ENCODE measurements around the gene ECPAS.
"Not testable (repeated sequence)": the region's sequence is repeated elsewhere in the genome, so short reads cannot be mapped to it uniquely, and the experiment has no call there.

ECPAS gene, protein sequence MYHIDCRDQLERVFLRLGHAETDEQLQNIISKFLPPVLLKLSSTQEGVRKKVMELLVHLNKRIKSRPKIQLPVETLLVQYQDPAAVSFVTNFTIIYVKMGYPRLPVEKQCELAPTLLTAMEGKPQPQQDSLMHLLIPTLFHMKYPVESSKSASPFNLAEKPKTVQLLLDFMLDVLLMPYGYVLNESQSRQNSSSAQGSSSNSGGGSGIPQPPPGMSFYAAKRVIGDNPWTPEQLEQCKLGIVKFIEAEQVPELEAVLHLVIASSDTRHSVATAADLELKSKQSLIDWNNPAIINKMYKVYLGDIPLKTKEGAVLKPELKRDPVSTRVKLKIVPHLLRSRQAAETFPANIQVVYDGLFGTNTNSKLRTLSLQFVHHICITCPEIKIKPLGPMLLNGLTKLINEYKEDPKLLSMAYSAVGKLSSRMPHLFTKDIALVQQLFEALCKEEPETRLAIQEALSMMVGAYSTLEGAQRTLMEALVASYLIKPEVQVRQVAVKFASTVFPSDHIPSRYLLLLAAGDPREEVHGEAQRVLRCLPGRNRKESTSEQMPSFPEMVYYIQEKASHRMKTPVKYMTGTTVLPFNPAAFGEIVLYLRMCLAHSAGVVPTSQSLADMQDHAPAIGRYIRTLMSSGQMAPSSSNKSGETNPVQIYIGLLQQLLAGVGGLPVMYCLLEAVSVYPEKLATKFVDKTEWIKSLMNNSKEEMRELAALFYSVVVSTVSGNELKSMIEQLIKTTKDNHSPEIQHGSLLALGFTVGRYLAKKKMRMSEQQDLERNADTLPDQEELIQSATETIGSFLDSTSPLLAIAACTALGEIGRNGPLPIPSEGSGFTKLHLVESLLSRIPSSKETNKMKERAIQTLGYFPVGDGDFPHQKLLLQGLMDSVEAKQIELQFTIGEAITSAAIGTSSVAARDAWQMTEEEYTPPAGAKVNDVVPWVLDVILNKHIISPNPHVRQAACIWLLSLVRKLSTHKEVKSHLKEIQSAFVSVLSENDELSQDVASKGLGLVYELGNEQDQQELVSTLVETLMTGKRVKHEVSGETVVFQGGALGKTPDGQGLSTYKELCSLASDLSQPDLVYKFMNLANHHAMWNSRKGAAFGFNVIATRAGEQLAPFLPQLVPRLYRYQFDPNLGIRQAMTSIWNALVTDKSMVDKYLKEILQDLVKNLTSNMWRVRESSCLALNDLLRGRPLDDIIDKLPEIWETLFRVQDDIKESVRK (N-terminal part only)

DNA sequence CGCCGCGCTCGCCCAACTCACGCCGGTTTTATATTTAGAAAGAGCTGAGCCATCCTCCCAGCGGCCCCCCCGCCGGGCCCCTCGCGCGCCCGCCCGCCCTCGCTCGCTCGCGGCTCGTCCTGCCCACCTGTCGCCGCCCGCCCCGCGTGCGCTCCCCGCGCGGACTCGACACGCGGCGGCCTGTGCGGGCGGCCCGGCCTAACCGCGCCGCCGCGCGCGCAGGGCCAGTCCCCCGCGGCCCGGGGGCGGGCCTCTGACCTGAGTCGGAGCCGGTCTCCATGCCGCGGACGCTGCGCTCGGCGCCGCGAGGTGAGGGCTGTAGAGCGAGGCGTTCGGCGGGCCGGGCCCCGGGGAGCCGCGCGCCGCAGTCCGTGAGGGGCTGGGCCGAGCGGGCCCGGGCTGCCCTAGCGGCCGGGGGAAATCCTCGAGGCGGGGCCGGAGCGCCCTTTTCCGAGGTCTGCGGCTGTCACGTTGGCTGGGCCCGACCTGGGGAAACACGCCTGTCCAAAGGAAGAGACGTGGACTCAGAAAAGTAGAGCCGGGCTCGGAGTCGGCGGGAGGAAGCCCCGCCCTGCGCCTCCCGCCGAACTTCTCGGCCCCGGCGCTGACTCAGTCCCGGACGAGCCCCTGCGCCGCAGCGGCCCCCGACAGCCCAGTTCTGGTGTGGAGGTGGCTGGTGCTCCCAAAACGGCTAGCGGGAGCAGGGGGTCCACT lies at the start of gene ECPAS:
Gene ECPAS (minus strand): TSS at position 526 of the 714 bp plus-strand sequence. CDS start 11,465 bp downstream, outside the sequence.
- DNase-seq (ENCODE audit: low read depth), result no peak

DNA sequence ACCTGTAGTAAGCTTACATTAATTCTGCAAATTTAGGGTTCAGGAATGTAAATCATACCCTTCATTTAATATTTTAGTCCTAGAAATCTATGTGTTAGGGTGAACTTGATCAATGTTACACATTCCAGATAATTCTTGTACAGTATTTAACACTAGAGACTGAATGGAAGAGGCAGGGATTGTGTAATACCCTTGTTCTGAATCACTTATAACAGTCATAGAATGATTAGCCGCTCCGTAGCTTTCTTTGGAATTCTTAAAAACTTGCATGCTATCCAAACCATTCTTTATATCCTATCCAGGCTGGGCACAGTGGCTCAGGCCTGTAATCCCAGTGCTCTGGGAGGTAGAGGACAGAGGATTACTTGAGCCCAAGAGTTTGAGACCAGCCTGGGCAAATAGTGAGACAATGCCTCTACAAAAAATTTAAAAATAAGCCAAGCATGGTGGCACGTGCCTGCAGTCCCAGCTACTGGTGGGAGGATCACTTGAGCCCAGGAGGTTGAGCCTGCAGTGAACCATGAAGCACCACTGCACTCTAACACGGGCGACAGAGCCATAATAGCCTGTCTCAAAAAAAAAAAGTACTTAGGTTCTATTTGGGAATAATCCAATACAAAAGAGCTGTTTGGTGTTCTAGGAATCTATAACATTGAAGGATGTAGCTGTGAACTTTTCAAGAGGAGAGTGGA lies 49.1 kb upstream of the ECPAS start:
- DNase-seq (ENCODE audit: low read depth), result no peak

DNA sequence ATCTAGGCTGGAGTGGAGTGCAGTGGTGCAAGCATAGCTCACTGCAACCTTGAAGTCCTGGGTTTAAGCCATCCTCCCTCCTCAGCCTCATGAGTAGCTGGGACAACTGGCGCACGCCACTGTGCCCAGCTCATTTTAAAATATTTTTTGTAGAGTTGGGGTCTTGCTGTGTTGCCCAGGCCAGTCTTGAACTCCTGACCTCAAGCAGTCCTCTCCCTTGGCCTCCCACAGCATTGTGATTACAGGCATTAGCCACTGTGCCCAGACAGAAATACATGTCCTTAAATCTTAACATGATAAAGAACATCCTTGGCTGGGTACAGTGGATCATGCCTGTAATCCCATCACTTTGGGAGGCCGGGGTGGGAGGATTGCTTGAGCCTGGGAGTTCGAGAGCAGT lies 47.5 kb upstream of the ECPAS start:
- DNase-seq (ENCODE audit: low read depth), result no peak

DNA sequence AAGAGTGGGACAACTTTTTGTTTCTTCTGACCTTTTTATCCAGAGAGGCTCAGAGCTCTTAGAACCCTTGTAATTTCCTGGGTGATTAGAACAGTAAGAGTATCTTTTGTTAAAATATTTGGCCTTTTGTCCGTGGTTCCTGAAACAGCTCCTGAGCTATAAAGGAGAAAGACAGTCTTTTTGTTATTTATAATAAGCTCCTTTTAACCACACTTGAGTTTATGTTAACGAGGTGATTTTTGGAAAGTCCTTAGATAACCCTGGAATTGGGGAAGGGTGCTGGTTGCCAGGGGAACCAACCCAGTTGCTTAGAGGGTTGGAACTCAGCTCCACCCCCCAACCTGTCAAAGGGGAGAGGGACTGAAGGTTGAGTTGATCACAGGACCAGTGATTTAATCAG lies 45.6 kb upstream of the ECPAS start:
- DNase-seq (ENCODE audit: low read depth), result no peak

DNA sequence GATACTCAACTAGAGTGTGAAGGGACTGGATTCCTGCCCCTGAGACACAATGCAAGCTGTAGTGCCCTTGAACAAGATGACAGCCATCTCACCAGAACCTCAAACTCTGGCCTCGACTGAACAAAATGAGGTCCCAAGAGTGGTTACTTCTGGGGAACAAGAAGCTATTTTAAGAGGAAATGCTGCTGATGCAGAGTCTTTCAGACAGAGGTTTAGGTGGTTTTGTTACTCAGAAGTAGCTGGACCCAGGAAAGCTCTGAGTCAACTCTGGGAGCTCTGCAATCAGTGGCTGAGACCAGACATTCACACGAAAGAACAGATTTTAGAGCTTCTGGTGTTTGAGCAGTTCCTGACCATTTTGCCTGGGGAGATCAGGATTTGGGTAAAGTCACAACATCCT lies 43.2 kb upstream of the ECPAS start:
- DNase-seq (ENCODE audit: low read depth), result no peak

DNA sequence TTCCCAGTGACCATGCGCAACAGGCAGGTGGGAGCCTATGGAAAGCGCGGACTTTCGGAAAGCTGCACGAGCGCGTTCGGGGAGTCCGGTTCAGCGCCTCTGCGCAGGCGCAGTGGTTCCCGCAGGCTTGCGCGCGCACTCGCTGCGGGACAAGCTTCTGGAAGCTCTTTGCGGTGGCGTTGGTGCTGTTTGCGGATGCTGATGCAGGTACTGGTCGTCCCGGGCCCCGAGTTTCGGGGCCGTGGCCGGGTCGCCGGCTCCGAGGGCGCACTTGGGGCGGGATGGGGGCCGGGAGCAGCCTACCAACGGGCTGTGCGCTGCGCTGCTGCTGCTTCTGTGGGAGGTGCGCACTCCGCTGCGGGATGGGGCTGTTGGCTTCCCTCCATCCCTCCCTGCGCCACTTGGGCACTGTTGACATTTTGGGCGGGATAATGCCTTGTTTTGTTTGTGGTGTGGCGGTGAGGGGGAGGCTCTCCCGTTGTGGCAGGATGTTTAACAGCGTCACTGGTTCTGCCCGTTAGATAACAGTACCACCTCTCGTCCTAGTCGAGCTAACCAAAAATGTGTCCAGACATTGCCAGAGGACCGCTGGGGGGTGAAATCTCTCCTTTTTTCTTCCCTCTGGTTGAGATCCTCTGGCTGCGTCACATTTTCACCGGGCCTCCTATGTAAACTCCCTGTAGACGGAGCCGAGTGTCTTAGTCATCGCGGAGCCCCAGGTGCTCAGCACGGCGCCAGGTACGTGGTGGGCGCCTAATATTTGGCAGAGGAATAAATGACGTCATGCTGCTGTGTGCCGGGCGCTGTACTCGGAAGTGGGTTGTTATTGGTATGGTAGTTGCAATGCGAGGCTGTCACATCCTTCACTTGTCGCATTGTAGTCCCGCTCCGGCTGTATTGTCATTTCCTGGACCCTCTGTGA lies 41.1 kb upstream of the ECPAS start, which contains the start of gene ZNF483:
Gene ZNF483 (plus strand): TSS at position 124 of the 922 bp plus-strand sequence. CDS start 2,217 bp downstream, outside the sequence.
- no peak for DNase-seq (ENCODE audit: low read depth)

DNA sequence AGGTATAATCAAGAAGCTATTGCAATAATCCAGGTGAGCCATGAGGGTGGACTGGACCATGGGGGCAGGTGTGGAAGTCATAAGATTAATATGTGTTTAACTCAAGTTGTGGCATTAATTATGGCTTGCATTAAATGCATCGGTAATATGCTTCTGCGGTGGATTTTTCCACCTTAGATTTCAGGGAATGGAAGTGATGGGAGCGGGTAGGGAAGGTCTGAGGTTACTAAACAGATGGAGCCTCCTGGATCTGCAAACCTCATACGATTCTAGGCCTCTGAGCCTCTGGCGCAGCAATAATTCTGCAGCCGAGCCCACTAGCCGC lies 40.5 kb upstream of the ECPAS start:
- DNase-seq (ENCODE audit: low read depth), result no peak

DNA sequence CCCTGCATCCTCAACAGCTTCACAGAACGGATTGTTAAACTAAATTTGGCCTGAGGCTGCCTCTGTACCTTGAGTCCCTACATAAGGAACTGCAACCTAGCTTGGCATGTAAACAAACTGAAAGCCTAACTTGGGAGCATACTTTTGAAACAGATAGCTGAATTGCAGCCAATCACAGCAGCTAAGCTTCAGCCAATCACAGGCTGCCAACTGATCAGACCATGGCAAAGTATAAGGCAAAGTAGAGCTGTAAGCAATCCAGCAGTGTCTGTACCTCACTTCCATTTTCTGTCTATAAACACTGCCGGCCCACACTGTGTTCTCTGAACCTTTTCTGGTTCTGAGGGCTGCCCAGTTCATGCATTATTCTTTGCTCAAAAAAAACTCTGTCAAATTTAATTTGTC lies 31.9 kb upstream of the ECPAS start:
- DNase-seq (ENCODE audit: low read depth), result no peak

DNA sequence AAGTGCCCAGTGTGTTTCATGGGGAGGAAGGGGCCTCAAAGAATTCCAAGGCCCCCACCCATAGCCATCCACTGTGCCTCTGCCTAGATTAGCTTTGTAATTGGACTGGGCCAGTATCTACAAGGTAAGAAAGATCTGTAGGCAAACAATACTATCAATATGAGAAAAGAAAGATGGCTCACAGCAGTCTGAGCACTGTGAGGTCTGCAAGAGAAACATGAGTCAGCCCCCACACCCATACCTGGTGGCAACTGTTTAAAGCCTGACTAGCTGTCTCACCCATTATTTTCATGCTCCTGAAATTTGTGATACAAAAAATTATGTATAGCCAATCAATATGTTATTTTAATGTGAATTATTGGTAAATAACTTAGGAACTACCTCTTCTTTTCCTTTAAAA lies 30.8 kb upstream of the ECPAS start:
- no peak for DNase-seq (ENCODE audit: low read depth)

DNA sequence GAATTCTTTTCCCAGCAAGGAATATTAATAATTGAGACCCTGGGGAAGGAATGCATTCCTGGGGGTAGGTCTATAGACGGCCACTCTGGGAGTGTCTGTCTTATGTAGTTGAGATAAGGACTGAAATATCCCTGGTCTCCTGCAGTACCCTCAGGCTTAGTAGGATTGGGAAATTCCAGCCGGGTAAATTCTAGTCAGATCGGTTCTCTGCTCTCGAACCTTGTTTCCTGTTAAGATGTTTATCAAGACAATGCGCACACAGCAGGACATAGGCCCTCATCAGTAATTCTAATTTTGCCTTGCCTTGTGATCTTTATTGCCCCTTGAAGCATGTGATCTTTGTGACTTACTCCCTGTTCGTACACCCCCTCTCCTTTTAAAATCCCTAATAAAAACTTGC lies 27.4 kb upstream of the ECPAS start:
- DNase-seq (ENCODE audit: low read depth), result not testable (repeated sequence)

DNA sequence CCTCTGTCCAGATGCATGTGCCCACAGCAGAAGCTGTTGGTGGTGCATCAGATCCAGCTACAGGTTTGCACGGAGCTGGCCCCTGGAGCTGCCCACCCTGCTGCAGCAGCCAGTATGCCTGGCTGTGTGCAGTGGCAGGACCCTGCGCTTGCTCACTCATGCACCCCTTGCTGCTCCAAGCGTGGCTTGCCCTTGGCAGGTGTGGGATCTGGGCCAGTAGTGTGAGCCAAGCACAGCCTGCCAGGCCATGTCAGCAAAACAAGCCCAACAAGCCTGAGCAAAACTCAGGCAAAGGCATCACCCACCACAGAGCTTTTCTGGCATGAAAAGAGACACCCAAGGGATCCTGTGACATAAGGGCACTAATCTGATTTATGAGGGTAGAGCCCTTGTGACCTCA lies 18.3 kb upstream of the ECPAS start:
- DNase-seq (ENCODE audit: low read depth), result no peak

DNA sequence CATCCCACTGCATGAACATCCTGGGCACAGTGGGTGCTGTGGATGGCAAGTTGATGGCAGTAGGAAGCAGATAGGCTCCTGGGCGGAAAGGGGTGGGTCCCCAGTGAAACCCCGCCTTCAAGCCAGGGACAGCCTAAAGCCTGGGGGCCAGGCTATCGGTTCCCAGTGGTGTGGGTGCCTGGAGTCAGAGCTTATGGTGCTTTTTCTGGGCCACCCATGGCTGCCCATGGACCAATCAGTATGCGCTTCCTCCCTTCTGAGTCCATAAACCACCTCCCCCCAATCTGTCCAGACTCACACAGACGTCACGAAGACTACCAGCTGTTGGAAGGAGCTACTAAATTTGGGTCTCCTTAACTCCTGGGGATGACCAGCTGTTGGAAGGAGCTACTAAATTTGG lies 17.5 kb upstream of the ECPAS start:
- DNase-seq (ENCODE audit: low read depth), result no peak

DNA sequence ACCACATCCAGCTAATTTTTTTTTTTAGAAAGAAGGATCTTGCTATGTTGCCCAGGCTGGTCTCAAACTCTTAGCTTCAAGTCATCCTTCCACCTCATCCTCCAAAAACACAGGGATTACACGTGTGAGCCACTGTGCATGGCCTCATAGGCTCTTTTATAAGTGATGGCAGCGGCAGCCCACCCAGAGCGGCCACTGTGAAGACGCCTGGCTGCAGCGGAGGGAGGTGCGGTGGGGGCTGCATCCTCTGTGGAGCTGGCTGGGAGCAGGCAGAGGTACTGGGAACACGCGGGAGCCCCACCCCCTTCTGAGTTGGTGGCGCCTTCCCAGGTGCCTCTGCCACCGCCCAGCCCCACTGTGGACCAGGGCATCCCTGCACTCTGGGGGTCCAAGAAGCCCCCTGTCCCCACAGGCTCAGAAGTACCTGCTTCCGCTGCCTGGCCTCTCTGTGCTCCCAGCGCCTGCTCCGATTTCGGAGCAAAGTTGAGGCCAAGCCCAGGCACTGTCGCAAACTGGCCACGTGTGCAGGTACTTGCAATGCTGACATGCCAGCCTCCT lies 16.9 kb upstream of the ECPAS start:
- DNase-seq (ENCODE audit: low read depth), result no peak

DNA sequence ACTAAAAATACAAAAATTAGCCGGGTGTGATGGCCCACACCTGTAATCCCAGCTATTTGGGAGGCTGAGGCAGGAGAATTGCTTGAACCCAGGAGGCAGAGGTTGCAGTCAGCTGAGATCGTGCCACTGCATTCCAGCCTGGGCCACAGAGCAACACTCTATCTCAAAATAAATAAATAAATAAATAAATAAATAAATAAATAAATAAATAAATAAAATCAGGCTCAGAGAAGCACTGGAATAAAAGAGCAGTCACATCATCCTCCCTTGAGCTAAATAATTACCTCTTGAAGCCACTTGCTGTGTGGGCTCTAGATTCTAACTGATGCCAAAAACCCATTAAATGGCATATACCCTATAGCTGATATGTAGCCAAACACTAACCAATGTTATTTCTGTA lies 13.0 kb upstream of the ECPAS start:
- DNase-seq (ENCODE audit: low read depth), result not testable (repeated sequence)

DNA sequence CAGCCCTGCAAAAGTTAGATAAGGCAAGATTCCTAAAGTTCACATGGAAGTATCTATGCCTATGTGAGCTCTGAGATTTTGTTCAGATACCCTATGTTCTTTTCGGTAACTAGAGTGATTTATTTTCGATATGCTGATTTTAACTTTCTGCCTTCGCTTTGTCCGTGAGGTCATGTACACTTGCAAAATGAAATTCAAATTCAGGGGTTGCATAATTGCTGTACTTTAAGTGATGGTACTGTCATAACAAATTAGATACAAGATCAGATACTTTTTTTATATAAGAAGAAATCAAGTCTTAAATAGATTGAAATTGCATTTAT lies 350 bp upstream of the ECPAS start:
- DNase-seq (ENCODE audit: low read depth), result no peak

DNA sequence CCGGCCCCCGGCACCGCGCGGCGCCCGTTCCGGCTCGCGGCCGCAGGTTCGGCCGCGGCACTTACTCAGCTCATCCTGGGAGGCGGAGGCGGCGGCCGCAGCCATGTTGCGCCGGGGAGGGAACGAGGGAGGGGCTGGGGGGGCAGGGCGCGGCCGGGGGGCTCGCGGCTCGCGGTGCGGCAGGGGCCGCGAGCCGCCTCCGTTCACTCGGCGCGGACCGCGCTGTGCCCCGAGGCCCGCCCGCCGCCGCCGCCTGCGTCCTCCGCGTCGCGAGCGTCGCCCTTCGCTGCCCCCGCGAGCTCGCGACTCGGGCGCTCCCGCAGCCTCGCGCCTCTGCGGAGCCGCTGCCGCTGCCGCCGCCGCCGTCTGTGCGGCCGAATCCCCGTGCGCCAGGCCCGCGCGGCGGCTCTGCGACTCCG lies 735 bp downstream of the ECPAS start:
- DNase-seq (ENCODE audit: low read depth), result no peak

DNA sequence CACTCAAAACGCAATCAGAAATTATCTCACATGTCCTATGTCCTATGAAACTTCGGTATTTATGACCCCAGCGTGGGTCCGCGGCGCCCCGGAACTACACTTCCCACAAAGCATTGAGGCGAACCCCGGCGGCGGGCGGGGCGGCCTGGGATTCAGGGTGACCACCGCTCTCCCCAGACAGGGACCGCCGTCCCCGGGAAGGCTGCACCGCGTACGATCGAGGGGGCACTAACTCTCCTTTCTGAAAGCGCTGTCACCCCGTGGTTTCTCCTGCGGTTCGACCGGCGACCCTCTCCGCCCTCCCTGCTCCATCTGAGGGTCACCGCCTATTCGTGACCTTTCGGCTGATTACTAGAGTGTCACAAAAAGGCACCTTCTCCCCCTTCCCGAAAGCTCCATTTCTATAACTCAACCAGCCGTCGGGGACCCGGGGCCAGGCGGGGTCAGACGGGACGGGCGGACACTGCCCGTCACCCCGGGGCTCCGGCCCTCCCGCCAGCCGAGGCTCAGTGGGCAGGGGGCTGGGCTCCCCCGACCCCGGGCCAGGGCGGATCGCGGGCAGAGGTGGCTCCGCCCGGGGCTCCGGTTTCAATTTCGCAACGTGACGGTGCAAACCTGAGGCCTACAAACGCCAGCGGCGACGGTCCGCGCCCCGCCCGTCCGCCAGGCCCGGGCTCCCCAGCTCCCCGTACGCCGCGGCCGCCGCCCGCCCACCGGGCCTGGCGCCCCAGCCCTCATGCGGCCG lies 1.3 kb downstream of the ECPAS start:
- DNase-seq (ENCODE audit: low read depth), result no peak

DNA sequence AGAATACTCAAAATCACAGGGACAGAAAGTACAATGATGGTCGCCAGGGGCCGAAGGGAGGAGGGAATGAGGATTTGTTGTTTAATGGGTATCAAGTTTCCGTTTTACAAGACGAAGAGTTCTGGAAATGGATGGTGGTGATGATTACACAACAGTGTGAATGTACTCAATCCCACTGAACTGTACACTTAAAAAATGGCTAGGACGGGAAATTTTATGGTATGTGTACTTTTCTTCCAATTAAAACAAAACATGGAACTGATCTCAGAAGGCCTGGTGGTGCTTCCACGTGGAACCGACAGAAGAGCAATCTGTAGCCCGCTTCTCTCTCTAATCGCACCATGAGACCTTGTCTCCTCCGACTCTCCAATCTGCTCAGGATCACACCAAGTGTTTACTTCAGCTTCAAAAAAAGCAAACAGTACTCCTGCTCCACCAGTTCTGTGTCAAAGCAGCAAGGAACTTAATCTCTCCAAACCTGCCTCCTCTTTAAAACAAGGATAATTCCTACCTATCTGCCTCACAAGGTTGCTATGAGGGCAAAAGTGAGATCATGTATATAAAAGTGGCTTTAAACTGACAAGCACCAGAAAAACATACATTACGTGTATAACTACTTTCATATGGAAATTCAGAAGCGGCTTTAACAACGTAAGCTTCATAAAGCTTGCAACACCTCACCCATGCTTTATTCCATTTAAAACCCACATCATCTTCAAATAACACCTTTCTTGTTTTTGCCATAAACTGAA lies 2.1 kb downstream of the ECPAS start:
- no peak for DNase-seq (ENCODE audit: low read depth)
